ENCODE data around the gene GNB1L.

DNA sequence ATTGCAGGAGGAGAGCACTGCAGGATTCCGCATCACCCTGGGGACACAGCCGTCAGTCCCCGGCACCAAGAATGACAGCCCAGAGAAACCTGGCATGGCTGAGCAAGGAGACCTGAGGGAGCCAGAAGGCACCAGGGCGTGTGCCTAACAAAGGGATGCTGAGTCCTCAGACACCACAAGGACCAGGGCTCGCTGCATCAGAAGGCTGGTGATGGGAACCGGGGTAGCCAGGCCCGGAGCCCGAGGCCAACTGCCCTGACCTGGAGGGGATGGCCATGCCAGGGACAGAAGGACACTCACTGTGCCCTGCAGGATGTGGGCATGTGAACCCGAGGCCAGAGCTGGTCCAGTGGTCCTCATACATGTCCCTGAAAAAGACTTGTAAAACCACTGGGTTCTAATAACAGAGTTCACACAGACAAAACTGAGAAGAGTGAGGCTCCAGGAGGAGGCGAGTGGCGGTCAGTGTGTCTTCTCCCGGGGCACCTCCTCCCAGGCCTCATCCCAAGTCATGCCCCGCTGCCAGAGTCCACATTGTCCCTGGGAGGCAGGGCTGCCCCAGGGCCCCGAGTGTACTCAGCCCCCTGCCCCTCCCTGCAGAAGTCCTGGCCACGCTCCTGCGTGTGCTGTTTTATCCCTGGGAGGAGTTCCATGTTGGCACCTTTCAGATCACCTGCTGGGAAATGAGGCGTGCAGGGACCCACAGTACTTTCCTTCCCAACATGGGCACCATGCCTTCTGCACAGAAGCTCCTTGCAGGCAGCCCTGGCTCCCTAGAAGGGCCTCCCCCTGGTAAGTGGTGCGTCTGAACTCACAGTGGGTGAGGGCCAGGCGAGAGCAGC is 51.6 kb downstream of the GNB1L start:
- TF ChIP-seq EZH2 (IDR thresholded peaks at IDR 0.05; ENCODE audit: low read depth) (no peak), CTCF (conservative IDR thresholded peaks at IDR 0.05) (no peak)
